GM12891 (cell line): ENCODE results near the gene MAP7D1.

Experiments used
- POLR2A ChIP-seq: IDR thresholded peaks from 2 replicates; pipeline ENCODE4 v1.6.1; 2011; ENCODE audit warnings: low read depth, low read length, control low read depth
- POLR2AphosphoS5 ChIP-seq: IDR thresholded peaks from 2 replicates; pipeline ENCODE4 v1.6.1; 2011; ENCODE audit warnings: low read depth, low read length, control low read depth
- SPI1 ChIP-seq: IDR thresholded peaks from 2 replicates; pipeline ENCODE4 v1.6.1; 2011; ENCODE audit warnings: low read depth, low read length, control low read depth
- TAF1 ChIP-seq: IDR thresholded peaks from 2 replicates; pipeline ENCODE4 v1.6.1; 2011; ENCODE audit warnings: low read depth, low read length, control low read depth

GRCh38 chr1:36144413-36144812, 11.5 kb upstream of the MAP7D1 start:
- TF ChIP-seq POLR2AphosphoS5, result no peak
- TF ChIP-seq POLR2A, result no peak
- TF ChIP-seq SPI1, result no peak
- no peak for TF ChIP-seq TAF1
